HG02759 (cell line): ENCODE measurements around the gene DIRAS1.

Experiments used
- ATAC-seq: cut with Tn5 transposase; IDR thresholded peaks from one replicate; pipeline ENCODE4 v1.9.1; 2021; ENCODE audit warnings: mild to moderate bottlenecking, moderate library complexity; ENCODE audit not compliant: unreplicated experiment

The DIRAS1 gene, protein sequence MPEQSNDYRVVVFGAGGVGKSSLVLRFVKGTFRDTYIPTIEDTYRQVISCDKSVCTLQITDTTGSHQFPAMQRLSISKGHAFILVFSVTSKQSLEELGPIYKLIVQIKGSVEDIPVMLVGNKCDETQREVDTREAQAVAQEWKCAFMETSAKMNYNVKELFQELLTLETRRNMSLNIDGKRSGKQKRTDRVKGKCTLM

DNA sequence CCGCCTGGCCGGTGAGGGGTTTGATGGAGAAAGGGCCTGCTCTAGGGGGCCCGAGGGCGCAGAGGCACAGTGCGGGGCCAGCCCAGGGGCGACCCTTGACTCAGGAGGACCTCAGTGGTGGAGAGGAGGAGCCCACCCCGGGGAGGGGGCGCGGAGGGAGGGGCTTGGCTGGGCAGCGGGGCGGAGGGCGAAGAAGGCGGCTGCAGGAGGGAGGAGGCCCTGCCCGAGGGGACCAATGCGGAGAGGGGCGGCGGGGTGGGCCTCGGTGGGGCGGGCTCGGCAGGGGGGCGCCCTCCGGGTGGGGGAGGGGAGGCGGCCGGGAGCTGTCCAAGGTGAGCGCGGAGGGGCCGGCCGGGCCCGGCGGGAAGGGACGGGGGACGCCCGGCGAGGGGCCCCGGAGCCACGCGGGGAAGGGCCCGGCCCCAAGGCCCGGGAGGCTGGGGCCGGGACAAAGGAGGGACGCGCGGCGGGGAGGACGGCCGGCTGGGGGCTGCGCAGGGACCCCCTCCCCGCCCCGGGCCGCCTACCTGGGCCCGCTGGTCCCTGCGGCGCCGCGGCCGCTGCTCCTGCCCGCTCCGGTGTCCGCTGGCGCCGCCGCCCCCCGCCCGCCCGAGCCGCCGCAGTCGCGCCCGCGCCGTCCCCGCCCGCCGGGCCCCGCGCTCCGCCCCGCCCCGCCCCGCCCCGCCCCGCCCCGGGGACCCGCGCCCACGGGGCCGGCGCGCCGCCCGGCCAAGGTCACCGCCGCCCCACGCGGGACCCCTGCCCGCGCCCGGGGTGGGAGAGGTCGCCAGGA is at the start of gene DIRAS1:
Gene DIRAS1, minus strand, starts transcription at position 596 of the 793 bp plus-strand sequence. CDS start 3,566 bp downstream, outside the sequence.
- ATAC-seq: no peak

DNA sequence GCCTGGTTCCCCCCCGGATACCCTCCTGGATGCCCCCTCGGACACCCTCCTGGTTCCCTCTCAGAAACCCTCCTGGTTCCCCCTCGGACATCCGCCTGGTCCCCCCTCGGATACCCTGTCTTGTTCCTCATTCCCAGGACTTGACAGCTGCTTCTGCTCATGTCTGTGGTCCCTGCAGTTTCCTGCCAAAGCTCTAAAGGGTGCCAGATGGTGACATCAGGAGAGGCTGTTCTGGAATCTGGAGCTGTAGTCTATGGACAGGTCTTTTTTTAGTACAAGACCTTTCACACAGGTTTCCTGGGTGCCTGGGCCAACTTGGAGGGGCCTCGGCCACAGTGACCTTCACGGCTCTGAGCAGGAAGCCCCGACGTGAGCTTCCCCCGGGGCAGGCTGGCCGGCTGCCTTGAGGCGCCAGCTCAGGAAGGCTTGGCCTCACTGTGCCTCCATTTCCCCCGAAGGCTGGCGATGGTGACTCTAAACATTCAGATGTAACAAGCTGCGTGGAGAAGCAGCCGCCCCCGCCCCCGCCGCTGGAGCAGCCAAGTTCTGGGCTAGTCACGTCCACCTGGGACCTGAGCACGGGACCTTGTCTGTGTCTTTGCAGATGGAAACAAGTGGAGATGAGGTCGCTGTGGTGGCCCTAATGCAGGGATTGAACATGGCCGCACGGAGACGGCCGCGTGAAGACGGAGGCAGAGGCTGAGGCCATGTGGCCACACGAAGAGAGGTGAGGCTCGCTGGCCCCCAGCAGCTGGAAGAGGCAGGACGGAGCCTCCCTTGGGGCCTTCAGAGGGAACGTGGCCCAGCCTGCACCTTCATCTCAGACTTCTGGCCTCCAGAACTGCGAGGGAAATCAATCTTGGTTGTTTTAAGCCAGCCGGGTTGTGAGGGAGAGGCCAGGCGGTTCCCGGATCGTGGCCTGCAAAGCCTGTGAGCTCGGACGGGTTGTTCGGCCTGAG is 49.2 kb upstream of the DIRAS1 start:
- ATAC-seq: no peak

DNA sequence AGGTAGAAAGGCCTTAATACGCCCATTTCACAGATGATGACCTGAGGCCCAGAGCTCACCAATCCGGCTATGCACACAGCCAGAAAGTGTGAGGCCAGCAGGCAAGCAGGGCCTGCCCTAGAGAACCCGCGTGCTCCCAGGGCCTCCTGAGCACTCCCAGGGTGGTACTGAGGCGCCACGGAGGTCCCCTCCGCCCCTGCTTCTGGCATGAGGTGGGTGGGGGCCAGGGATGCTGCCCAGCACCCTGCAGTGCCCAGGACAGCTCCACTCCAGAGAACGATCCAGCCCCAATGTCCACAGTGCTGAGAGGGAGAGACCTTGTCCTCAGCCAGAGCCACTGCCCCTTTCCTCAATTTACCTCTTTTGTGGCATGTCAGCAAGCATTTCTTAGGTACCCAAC is 48.0 kb upstream of the DIRAS1 start:
- no peak for ATAC-seq

DNA sequence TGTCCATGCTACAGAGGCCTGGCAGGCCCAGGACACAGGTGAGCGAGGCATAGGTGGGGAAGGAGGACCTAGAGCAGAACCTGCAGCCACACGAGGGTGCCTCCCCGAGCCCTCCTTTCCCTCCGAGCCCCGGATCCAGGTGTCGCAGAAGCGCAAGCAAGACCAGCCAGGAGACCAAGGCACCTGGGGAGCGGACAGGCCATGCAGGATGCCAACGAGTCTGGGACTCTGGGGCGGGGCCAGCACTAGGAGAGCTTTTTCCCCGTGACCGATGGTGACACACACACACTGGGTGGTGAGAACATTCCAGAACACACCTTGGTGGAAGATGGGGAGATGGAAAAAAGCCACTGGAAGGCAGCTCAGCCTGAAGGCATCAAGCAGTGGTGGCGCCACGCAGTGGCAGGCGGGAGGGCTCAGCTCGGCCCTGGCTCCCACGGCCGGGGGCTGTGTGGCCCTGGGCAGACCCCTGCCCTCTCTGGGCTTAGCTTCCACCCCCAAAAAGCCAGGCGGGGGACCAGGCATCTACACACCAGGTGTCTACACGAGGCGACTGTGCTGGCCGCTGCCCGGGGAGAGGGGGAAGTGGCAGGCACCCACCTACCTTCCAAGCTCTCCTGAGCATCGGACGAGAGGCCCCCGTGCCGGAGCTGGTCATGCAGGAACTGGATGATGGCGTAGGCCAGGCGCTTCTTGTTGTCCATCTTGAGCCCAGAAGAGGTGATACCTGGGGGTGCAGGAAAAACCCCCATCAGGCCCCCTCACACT is 47.4 kb upstream of the DIRAS1 start:
- ATAC-seq: no peak

DNA sequence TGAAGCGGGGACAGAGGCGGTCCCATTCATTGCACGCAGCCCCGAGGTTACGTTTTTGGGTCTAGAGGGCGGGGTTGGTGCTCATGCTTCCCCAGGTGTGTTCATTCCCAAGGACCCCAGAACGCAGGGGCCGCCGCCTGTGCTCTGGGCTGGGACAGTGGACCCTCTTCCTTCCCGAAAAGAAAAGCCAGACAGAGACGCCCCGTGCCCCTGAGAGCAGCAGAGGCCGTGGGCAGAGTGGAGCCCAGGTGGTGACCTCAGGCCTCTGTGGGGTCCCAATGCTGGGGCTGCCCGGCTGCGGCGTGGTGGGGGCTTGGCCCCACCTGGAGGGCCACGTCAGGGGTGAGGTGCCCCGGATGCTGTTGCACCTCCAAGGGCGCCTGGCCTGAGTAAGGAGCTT is 46.5 kb upstream of the DIRAS1 start:
- no peak for ATAC-seq

DNA sequence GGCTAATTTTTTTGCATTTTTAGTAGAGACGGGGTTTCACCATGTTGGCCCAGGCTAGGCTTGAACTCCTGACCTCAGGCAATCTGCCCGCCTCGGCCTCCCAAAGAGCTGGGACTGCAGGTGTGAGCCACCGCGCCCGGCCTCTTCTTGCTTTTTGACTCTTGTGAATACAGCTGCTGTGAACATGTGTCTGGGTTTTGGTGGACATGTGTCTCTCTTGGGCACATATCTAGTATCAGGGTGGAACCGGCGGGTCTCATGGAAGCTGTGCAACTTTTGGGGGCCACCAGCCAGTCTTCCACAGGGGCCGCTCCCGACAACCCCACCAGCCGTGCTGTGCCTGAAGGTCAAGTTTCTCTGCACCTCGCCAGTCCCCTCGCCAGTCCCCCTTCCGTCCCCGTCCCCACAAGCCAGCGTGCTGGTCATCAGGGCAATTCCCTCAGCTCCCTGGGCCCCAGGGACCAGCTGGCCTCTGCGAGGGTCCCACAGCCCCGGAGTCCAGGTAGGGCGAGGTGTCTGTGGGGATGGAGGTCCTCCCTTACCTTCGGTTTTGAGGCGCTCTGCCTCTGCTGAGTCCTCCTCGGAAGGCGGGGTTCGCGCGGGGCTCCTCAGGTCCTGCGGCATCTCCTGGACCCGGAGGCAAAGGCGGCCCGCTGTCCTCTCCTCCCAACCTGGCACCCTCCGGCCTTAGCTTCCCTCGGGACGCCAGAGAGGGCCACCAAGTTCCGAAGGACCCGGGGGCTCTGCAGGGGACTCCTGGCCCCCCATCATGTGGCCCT is 45.6 kb upstream of the DIRAS1 start:
- ATAC-seq: no peak

DNA sequence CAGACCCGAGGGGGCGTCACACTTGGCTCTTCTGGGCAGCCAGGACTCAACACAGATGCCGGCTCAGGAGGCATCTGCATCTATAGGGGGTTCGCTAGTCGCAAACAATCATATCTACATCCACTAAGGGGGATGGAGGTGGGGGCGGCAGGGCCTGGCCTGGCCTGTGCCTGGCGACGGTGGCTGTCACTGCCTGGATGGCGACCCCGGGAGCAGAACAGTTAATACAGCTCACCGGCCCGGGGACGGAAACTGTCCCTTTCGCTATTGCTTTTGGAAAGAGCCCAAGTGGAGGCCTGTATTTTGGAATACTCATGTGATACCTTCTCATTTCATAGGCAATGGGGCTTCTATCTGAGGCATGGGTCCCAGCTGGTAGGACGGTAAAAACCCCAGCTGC is 44.2 kb upstream of the DIRAS1 start:
- ATAC-seq: no peak

DNA sequence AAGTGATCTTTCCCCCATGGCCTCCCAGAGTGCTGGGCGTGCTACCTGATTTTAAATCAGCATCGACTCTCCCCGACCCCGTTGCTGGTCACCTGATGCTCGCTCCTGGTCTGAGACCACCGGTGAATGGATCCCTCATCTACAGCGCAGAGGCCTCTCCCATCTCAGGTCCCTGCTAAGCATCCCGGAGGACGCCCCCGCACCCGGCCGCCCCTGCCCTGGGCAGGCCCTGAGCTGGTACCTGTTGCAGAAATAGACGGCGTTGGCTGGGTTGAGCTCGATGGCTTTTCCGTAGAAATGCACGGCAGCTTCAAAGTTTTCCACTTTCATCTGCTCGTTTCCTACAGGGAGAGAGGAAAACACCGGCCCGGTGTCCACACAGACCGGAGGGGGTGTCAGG is 43.8 kb upstream of the DIRAS1 start:
- ATAC-seq: no peak

DNA sequence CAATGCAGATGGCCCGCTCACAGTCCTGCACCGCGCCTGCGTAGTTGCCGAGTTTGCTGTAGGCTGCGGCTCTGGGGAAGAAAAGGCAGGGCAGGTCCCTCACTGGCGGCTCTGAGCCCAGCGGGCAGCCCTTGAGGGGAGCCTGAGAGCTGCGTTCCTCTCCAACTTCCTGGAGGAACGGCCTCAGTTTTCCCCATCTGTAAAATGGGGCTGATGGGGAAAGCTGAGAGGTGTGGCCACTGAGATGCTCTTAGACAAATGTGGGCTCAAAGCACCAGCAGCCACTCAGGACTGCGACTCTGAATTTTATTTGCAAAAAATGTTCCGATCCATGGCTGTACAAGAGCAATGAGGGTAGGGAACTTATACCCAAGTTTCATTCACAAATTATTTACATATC is 42.5 kb upstream of the DIRAS1 start:
- no peak for ATAC-seq

DNA sequence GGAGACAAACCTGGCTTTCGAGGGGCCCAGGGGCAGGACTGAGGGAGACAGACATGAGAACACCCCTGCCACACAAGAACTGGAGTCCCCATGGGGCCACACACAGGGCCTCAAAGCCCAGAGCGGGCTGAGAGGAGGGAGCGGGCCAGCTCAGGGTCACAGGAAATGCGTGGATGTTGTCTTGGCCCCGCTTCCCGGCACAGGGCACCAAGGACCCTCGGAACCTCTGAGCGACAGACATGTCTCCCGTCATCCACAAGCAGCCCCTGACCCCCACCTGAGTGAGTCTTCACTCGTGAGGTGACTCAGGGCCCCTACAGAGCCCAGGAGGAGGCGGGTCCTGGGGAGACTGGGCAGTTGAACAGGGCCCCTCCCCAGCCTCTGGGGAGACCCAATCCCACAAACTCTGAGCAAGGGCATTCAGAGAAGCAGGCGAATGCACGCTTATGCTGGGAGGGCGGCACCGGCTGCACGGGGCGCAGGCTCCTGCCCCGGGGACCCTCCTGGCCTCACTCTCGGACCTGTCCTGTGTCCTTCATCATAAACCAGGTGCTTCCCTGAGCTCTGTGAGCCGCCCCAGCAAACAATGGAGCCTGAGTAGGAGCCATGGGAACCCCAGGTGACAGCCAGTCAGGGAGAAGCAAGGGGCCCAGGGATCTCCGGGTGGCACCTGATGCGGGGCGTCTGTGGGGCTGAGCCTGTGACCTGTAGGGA is 41.8 kb upstream of the DIRAS1 start:
- no peak for ATAC-seq

DNA sequence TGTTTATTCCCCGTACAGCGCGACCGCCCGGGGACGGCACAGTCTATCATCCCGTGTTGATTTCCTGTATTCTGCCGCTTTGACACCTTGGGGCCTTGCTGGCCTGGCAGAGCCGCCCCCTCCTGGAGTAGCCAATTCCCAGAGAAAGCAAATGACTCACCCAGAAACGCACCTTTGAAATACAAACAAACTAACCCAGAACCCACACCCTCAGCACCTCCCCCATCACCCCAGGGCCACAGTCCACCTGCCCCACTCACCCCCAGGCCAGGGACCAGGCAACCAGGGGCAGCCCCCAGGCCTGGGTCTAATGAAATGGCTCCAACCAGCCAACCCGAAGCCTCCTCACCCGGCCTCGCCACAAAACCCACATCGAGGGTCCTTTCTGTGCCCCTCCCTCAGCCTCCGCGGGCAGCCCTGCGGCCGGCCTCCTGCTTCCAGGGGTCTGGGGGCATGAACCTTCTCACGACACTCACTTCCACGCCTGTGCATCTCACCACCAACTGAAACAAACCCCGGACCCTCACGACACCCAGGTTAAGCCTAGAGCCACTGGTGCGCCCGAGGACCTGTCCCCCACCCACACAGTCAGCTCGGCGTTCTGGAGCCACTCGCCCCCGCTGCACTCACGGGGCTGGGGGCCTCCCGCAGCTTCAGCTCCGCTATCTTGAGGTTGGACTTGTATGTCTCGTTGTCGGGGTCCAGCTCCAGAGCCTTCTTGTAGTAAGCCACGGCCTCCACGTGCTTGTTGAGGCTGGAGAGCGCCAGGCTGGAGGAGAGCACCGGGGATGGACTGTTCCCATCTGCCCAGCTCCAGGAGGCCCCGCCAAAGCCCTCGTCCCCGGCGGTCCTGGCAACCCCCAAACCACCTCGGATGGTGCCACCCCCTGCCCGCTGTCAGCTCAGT is 41.0 kb upstream of the DIRAS1 start:
- ATAC-seq: no peak

DNA sequence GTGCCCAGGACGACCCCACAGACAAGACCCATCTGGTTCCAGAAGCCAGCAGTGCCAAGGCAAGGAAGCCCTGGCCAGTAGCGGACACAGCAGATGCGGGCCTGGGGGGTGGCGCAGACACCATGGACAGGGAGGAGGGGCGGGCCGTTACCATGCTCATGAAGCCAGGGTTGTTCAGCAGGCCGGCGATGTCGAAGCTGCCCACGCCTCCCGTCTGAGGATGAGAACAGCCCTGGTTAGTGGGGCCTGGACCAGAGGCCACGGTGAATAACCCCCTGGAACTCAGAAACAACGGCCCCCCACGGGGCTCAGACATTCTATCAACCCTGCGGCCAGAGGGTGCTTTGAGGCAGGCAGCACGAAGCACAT is 40.1 kb upstream of the DIRAS1 start:
- no peak for ATAC-seq

DNA sequence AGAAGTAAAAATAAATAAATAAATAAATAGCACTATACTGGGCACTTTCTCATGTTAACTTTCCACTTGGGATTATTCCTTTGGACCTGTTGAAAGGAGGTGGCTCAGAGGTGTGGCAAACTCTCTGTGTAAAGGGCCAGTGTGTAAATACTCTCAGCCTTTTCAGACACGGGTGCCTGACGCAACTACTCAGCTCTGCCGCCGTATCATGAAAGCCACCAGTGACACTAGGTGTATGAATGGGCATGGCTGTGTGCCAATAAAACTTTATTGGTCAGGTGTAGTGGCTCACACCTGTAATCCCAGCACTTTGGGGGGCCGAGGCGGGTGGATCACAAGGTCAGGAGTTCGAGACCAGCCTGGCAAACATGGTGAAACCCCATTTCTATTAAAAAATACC is 38.8 kb upstream of the DIRAS1 start:
- no peak for ATAC-seq

DNA sequence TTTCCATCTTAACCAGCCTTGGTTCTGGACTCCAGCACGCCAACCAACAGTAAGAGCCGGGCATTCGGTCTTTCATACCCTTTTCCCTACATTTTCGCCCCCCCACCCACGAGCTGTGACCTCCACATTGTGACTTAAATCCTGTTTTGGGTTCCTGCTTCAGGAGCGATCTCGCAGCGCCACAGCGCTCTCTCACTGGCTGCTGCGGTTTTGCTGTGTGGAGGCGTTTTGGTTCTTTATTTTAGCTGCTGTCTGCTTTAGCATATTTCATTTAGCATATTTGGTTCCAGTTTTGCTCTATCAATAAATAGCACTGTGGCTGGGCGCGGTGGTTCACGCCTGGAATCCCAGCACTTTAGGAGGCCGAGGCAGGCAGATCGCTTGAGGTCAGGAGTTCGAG is 38.2 kb upstream of the DIRAS1 start:
- ATAC-seq: no peak

DNA sequence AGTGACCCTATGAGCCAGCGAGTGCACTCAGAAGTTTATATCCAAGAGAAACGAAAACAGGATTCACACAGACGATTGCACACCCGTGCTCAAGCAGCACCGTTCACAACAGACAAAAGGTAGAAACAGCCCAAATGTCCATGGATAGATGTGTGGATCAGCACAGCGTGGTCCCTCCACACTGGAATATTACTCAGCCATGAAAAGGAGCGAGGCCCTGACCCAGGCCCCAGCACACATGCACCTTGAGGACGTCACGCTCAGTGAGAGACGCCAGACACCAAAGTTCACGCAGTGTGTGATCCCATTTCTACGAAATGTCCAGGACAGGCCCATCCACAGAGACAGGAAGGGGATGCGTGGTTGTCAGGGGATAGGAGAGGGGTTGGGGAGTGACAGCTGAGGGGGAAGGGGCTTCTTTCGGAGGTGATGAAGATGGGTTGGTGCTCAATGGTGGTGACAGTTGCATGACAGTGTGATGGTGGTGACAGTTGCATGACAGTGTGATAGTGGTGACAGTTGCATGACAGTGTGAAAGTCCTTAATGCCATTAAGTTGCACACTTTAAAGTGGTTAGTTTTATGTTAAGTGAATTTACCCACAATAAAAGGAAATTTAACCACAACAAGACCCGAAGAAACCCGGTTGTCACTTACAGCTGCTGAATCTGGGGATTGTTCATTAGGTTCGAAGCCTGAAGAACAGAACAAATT is 37.6 kb upstream of the DIRAS1 start:
- no peak for ATAC-seq

DNA sequence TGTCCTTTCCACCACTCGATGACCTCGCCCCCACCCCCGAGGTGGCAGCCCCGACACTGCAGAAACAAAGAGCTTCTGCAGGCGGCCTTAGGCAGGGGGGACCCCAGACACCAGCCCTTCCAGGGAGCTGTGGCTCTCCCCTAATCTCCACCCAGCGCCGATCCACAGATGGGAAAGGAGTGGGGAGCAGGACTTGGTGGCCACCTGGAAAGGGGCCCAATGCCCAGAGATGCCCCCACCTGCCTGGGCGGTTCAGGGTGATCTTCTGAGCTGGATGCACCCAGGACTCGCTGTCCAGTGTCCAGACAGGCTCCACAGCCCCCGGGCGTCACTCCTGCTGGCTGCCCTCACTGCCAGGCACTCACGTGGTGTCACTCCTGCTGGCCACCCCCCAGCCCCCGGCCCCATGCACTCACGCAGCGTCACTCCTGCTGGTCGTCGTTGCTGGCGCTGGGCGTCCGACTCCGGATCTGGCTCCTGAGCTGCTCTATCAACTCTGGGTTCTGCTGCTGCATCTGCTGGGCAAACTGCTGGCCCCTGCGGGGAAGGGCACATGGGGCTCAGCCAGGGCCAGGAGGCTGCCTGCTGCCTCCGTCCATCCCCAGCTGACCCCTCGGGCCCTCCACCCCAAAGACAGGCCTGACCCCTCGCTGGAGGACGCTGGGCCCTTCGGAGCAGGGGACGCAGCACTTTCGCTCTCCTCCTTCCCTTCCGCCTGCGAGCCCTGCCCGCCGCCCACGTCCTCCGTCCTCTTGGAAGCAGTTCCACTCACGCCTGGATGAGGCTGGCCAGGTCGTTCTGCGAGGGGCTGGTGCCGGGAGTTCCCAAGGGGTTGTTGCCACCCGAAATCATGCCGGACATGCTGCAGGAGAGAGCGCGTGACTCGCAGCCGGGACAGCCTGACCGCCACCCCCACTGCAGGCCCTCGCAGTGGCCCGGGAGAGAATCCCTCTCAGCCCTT is 36.0 kb upstream of the DIRAS1 start:
- no peak for ATAC-seq

DNA sequence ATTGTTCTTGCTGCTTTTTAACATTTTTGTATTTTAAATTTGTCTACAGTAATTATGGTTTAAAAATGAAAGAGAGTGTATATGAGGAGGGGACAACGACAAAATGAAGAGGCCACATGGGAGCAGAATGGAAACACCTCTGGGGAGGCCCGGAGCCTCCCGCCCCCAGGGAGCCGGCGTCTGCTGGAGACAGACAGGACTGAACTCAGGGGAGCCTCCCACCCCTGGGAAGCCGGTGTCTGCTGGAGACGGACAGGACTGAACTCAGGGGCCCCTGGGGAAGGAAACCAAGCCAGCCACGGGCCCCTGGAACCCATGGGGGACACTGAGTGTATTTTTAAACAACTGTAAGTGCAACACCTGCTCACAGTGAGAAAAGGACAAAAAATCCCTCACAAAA is 35.3 kb upstream of the DIRAS1 start:
- no peak for ATAC-seq
